Activated CD8-positive, alpha-beta memory T cell treated with anti-CD3 and anti-CD28 coated beads, Interleukin-2, amount 50 U/mL, for 24 hours (primary cell): Measurements from ENCODE around the gene LRMDA.

ENCODE experiments used
- DNase-seq: peaks from one replicate; pipeline ENCODE4 v3.0.0-alpha.2; 2020; ENCODE audit errors: extremely low read depth

Gene LRMDA

GRCh38 chr10:76074659-76075058 lies 643.2 kb downstream of the LRMDA start:
- no peak for DNase-seq

GRCh38 chr10:76080451-76080850 lies 649.0 kb downstream of the LRMDA start:
- DNase-seq: no peak

DNA sequence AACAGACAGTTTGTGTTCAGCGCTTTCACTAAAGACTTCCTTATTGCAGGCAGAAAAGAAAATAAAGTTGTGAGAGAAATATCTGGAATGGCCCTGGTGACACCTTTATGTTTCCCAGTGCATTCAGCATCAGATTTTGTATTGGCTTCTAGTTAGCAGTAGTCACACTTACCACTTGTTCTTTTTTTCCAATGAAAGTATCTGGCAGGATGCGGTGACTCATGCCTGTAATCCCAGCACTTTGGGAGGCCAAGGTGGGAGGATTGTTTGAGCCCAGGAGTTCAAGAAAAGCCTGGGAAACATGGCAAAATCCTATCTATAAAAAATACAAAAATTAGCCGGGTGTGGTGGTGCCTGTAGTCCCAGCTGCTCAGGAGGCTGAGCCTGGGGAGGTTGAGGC lies 649.6 kb downstream of the LRMDA start:
- DNase-seq: no peak

- DNase-seq: no peak
Observed at GRCh38 chr10:76082232-76082631, 650.8 kb downstream of the LRMDA start.

DNA sequence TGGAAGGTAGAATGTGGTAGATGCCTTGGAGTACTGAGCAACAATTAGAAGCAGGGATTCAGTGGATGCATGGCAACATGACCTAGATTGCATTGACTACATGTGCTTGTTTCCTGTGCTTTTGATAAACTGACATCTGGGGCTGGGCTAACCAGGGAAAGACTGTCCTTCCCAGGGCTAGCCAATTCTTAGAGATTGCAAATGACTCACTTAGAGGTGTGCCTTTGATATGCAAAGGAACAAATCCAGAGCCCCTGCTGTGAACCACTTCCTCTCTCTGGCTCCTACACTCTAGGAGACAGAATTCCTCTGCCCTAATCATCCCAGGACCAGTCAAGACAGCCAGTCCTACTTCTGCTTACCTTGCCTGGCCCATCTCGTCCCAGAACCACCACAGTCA lies 651.5 kb downstream of the LRMDA start:
- no peak for DNase-seq

DNA sequence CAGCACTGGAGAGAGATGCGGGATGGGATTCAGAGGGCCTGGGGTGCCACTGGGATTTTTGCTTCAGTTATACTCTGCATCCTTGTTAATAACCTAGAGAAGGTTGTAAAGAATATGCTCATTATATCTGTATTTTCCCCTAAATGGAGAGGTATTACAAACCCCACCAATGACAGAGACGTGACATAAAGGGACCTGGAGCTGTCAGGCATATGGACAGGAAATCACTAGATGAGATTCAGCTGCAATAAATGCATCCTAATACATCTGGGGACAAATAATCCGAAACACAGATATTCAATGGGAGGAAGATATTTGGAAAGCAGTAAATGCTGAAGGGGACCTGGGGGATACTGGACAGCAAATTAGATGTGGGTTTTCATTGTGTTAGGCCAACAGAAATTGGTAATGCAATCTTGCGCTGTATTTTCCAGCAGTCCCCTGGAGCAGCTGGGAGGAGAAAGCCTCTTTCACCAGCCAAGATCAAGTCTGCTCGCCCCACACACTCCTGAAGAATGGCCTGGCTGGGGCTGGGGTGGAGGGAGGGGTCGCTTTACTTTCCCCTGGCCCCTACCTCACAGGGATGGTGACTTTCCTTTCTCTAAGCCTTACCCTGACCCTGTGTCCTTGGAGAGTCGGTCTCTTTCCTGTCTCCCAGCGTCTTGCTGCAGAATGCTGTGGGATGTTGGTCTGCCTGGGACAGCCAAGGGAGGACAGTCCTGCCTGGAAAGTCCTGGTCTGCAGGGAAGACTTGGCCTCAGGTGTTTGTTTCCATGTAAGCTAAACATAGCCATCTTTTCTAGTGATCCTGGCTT lies 653.8 kb downstream of the LRMDA start:
- DNase-seq: no peak

DNA sequence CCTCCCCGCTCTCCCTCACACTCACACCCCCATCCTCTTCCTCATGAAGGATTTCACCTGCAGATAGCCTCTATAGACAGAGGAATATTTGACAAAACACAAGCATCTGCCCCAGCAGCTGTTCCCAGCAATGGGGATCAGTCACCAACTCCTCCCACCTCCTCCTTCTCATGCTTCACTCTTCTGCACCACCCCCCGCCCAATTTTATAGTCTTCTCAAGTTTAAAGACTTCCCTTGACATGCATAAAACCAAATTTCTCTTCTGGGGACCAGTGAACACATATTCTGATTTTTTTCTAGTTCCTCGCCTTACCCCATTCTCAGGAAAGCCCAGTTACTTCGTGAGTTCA lies 654.4 kb downstream of the LRMDA start:
- DNase-seq: no peak

- no peak for DNase-seq
Observed at GRCh38 chr10:76086170-76086760, 654.8 kb downstream of the LRMDA start.

GRCh38 chr10:76086761-76087639 lies 655.6 kb downstream of the LRMDA start:
- no peak for DNase-seq

- no peak for DNase-seq
Observed at GRCh38 chr10:76088008-76088407, 656.6 kb downstream of the LRMDA start.

DNA sequence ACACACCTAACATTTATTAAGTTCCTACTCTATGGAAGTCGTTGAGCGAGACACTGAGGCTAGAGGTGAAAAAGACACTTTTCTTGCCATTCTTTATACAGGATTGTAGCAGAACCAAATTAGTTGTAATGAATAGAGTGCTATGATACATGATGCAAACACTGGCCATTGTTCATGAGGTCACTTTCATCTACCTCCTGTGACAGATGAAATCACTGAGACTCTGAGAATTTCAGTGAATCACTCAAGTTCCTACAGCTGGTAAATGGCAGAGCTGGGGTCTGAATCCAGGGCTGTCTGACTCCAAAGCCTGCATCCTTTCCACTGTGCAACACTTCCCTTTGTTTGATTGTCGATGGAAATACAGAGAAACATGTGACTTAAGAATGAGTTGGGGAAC lies 657.6 kb downstream of the LRMDA start:
- DNase-seq: no peak

- no peak for DNase-seq
Observed at GRCh38 chr10:76089556-76090180, 658.2 kb downstream of the LRMDA start.

DNA sequence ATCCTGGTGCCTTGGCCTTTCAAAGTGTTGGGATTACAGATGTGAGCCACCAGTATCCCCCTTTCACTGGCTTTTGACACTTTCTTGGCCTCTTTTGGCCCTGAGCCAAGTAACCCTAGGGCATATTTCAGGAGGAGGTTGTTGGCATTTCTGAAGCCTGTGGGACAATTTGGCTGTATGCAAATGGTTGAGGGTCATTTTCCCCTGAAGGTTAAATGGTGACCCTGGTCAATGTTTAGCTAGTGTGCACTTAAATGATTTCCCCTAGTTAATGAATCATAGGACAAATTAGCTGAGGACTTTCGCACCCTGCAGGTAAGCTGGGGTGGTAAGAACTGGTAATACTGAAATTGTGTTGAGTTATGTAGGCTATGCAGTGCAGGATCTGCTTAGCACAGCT lies 660.5 kb downstream of the LRMDA start:
- no peak for DNase-seq

- no peak for DNase-seq
Observed at GRCh38 chr10:76106611-76107010, 675.2 kb downstream of the LRMDA start.

DNA sequence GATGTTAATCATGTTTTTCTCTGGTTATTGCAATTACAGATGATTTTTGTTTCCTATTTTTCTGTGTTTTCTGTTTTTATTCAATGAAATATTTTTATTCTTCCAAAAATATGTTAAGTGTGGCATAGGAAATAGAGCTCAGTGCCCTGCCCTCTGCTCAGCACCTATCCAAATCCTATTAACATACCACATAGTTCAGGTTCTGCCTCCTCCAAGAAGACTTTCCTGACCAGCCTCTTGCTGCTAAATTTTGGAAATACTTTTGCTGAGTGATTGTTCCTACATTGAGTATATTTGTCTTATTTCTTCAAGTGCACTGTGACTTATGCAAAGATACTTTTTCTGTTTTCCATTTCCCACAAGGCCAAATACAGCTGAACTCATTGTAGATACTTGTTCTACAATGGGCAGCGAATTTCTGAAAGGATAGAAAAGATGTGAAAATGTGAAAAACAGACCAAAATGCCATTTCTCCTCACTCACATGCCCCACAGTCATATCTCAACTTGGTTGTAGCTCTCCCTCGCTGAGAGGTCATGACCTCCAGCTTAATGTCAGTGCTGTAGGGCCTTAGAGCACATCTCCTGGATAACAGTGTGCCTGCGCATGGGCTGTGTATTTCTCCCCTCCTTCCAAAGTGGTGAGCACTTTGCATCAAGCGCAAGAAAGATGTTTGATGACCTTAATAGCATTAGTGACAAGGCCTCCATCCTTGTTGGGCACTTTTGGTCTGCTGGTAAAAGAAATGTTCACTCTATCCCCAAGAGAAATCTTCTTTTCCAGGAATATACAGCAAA lies 677.3 kb downstream of the LRMDA start:
- DNase-seq: no peak

DNA sequence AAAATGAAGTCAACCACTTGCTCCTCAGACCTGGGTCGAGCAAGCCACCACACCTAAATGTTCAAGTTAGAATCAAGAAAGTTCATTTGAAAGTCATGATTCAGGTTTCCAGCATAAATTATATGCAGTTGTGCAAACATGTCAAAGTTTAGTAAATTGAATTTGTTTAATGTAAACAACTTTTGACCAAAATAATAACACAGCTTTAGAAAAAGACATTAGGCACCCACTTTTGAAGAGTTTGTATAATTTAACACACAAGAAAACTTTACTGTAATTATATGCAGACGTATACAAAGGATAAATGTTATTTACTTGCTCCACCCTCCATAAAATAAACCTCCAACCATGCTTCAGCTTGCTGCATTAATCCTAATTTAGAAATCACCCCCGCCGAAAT lies 680.0 kb downstream of the LRMDA start:
- DNase-seq: no peak

GRCh38 chr10:76111986-76112825 lies 680.8 kb downstream of the LRMDA start:
- DNase-seq: no peak

GRCh38 chr10:76112826-76113150 lies 681.4 kb downstream of the LRMDA start:
- no peak for DNase-seq

DNA sequence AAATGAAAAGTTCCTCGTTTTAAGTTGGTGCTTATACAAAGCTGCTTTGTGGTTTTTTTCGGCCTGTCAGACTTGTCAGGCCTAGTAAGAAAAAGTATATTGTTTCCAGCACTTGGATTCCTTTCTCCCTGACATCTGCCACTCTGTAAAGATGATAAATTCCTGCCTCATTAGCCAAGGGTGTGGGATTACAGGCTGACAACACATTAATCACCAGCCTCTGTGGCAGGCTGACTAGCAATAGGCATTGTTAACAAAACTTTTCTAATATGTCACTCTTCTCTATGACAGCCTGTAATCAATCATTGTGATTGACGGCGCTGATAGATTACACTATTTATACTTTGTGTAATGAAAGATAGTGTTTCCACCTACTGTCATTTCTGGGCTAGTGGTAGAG lies 682.5 kb downstream of the LRMDA start:
- DNase-seq: no peak

DNA sequence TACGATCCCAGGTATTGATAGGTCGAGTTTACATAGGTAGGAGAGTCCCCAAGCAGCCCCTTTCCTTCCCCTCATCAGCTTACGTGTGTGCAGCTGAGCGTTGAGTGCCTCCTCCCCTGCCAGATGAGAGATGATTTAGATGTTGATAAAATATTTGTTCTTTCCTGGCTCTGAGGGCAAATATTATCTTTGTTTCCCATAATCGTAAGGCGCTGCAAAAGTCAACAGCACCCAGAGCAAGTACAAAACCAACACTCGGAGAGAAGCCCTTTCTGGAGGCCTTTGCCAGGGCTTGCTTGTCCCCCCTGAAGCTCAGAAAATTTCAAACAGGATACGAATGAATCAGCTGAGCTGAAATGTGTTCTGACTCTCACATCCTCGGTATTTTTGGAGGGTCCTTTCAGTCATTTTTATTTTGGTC lies 683.2 kb downstream of the LRMDA start:
- no peak for DNase-seq

DNA sequence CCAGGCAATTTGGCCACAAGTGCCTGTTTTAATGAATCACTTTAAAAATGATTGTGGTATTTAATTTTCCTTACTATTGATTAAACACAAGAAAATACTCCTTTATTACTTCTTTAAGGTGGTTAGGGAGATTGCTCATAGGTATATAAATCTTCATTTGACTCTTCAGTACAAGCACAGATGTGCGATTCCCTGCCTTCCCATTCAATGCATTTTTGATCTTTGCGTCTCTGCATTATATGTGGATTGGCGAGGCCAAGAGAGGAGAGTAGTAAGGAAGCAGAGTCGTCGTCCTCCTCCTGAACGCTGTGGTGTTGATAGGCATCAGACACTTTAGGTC lies 683.7 kb downstream of the LRMDA start:
- DNase-seq: no peak
